HG02623 (cell line): ENCODE measurements around the gene FAM81B.

Source experiments
- ATAC-seq: cut with Tn5 transposase; IDR thresholded peaks from one replicate; pipeline ENCODE4 v1.9.1; 2021; ENCODE audit warnings: moderate library complexity; ENCODE audit not compliant: unreplicated experiment

FAM81B gene

GRCh38 chr5:95454536-95454935, 63.4 kb downstream of the FAM81B start:
- no peak for ATAC-seq

- no peak for ATAC-seq
Observed at GRCh38 chr5:95460665-95461064, 69.5 kb downstream of the FAM81B start.

- no peak for ATAC-seq
Observed at GRCh38 chr5:95471487-95471886, 80.3 kb downstream of the FAM81B start.

- no peak for ATAC-seq
Observed at GRCh38 chr5:95471942-95472341, 80.8 kb downstream of the FAM81B start.

- no peak for ATAC-seq
Observed at GRCh38 chr5:95484421-95484820, 93.3 kb downstream of the FAM81B start.

GRCh38 chr5:95486191-95486590, 95.0 kb downstream of the FAM81B start:
- no peak for ATAC-seq

- no peak for ATAC-seq
Observed at GRCh38 chr5:95487880-95488279, 96.7 kb downstream of the FAM81B start.
